Measurements from ENCODE around the gene KRT72.

GRCh38 chr12:52627395-52628110, 26.3 kb upstream of the KRT72 start:
- TF ChIP-seq POLR2AphosphoS5 (IDR thresholded peaks at IDR 0.05) (no peak), EP300 (IDR thresholded peaks at IDR 0.05) (no peak), CTCF (IDR thresholded peaks at IDR 0.05) (no peak), POLR2A (IDR thresholded peaks at IDR 0.05) (no peak)
